ENCODE measurements around the gene TEX54.
"Not testable (repeated sequence)": the region's sequence is repeated elsewhere in the genome, so short reads cannot be mapped to it uniquely, and the experiment has no call there.

Gene TEX54

GRCh38 chr11:62831520-62832335 is 913 bp downstream of the TEX54 start, which contains the start of gene STX5:
Gene STX5, minus strand, starts transcription at chr11:62832051. Its CDS starts 808 bp downstream, at chr11:62831243.
- H3K27ac ChIP-seq, result peak within 1 kb of the TSS; percentile 73
- TF ChIP-seq ZFX (IDR thresholded peaks at IDR 0.05), result no peak
- TF ChIP-seq, protein P1, sequence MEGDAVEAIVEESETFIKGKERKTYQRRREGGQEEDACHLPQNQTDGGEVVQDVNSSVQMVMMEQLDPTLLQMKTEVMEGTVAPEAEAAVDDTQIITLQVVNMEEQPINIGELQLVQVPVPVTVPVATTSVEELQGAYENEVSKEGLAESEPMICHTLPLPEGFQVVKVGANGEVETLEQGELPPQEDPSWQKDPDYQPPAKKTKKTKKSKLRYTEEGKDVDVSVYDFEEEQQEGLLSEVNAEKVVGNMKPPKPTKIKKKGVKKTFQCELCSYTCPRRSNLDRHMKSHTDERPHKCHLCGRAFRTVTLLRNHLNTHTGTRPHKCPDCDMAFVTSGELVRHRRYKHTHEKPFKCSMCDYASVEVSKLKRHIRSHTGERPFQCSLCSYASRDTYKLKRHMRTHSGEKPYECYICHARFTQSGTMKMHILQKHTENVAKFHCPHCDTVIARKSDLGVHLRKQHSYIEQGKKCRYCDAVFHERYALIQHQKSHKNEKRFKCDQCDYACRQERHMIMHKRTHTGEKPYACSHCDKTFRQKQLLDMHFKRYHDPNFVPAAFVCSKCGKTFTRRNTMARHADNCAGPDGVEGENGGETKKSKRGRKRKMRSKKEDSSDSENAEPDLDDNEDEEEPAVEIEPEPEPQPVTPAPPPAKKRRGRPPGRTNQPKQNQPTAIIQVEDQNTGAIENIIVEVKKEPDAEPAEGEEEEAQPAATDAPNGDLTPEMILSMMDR (conservative IDR thresholded peaks at IDR 0.05), result no peak

DNA sequence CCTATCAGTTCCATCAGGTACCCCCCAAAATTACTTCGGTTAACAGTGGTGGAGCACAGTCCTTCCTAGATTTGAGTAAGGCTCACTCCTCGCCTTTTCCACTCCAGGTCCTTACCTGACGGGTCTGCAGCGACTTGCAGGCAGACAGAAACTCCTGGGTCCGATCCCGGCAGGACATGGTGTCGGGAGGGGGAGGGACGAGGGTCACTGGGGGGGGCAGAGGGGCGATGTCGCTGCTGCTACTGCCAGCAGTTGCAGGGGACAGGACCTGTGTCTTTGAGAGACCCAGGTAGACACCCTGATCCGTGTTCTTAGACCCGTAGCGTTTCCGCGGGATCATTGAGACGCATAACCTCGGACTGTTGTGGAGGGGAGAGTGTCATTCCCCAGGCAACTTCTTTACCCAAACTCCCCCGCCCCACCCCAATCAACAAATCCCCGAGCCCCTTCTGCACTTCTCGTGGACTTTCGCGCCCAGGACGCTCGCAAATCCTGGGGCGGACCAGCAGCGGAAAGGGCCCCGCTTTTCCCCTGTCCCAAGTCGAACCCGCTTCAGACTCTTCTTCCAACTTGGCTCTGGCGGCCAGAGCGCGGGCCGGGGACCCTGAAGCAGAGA is 1.6 kb downstream of the TEX54 start:
- TF ChIP-seq, protein P1 (conservative IDR thresholded peaks at IDR 0.05), result no peak
- TF ChIP-seq ZFX (IDR thresholded peaks at IDR 0.05), result no peak
- H3K27ac ChIP-seq, result peak overlapping the region; percentile 73

DNA sequence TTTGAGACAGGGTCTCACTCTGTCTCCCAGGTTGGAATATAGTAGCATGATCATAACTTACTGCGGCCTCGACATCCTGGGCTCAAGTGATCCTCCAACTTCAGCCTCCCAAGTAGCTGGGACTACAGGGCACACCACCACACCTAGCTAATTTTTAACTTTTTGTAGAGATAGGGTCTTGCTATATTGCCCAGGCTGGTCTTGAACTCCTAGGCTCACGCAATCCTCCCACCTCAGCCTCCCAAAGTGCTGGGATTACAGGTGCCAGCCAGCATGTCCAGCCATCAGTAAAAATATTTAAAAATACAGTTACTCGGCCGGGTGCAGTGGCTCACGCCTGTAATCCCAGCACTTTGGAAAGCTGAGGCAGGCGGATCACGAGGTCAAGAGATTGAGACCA is 4.5 kb downstream of the TEX54 start:
- not testable (repeated sequence) for H3K27ac ChIP-seq

- TF ChIP-seq, protein P1 (conservative IDR thresholded peaks at IDR 0.05), result no peak
- TF ChIP-seq ZFX (IDR thresholded peaks at IDR 0.05), result no peak
- H3K27ac ChIP-seq, result no peak overlapping the region
These were observed 9.0 kb downstream of the TEX54 start for GRCh38 chr11:62823677-62824076.

GRCh38 chr11:62817129-62817528 is 15.5 kb downstream of the TEX54 start:
- TF ChIP-seq, protein P1 (conservative IDR thresholded peaks at IDR 0.05), result no peak
- no peak for TF ChIP-seq ZFX (IDR thresholded peaks at IDR 0.05)
- no peak overlapping the region for H3K27ac ChIP-seq

- H3K27ac ChIP-seq, result no peak overlapping the region
- no peak for TF ChIP-seq ZFX (IDR thresholded peaks at IDR 0.05)
- TF ChIP-seq, protein P1 (conservative IDR thresholded peaks at IDR 0.05), result no peak
These were observed 16.1 kb downstream of the TEX54 start for GRCh38 chr11:62816557-62816956.

- H3K27ac ChIP-seq, result no peak overlapping the region
- TF ChIP-seq ZFX (IDR thresholded peaks at IDR 0.05), result no peak
- TF ChIP-seq, protein P1 (conservative IDR thresholded peaks at IDR 0.05), result no peak
These were observed 21.0 kb downstream of the TEX54 start for GRCh38 chr11:62811659-62812058.
